Measurements from ENCODE around the gene OXTR. TPM values are rescaled to one million over a fixed set of nuclear protein-coding genes. Genes with fewer than 3 reads are reported as not detected.

Gene OXTR
- total RNA-seq, 1 experiment from 2014 or later: 3.6 TPM

- TF ChIP-seq TCF7 (CRISPR knock-in tag; IDR thresholded peaks at IDR 0.05; ENCODE audit: low read depth) (no peak), ZMAT4 (CRISPR knock-in tag; IDR thresholded peaks at IDR 0.05) (no peak), HMGA2 (CRISPR knock-in tag; IDR thresholded peaks at IDR 0.05) (no peak), FOXP1 (CRISPR knock-in tag; IDR thresholded peaks at IDR 0.05; ENCODE audit: borderline replicate concordance) (no peak), FOXK1 (CRISPR knock-in tag; IDR thresholded peaks at IDR 0.05) (no peak), HMGXB4 (CRISPR knock-in tag; IDR thresholded peaks at IDR 0.05) (no peak), RELA (CRISPR knock-in tag; IDR thresholded peaks at IDR 0.05; ENCODE audit: borderline replicate concordance) (no peak)
Observed at GRCh38 chr3:8768364-8769087, 887 bp downstream of the OXTR start (continued).

- Mint-ChIP-seq H3K4me3 (peak overlapping the region; percentile 72), H3K36me3 (no peaks in the 10 kb centered on the region), H3K4me1 (peaks cover 38% of the 10 kb centered on the region), H3K27me3 (ENCODE audit: low read depth) (peaks cover 54% of the 10 kb centered on the region), H3K9me3 (no peaks in the 10 kb centered on the region), H3K27ac (no peak overlapping the region)
- ATAC-seq (peak; percentile 31), DNase-seq (ENCODE audit: low spot score) (peak; percentile 70)
- POLR2A ChIA-PET: no interaction called here
- CTCF ChIA-PET: interaction anchor here (0.9 to 3.5 kb wide), 9 partner anchors 11 to 207 kb away, joined by 3 to 52 read pairs (median 5); no protein-coding TSS in a partner anchor
- TF ChIP-seq HMGXB4 (CRISPR knock-in tag; IDR thresholded peaks at IDR 0.05) (no peak; the same call in 1 of the 2 replicates), CREM (CRISPR knock-in tag; IDR thresholded peaks at IDR 0.05) (peak; percentile 20; the same call in 1 of the 2 replicates), TCF7 (CRISPR knock-in tag; IDR thresholded peaks at IDR 0.05; ENCODE audit: low read depth) (0 out of 2 replicates have a peak, but pooled peaks have one; percentile 55), ZNF396 (CRISPR knock-in tag; IDR thresholded peaks at IDR 0.05; ENCODE audit: borderline replicate concordance) (no peak), ESRRA (CRISPR knock-in tag; IDR thresholded peaks at IDR 0.05; ENCODE audit: borderline replicate concordance) (0 out of 2 replicates have a peak, but pooled peaks have one; percentile 29), MLX (CRISPR knock-in tag; IDR thresholded peaks at IDR 0.05) (no peak), E2F4 (CRISPR knock-in tag; IDR thresholded peaks at IDR 0.05; ENCODE audit: borderline replicate concordance, low read depth) (no peak; the same call in 1 of the 2 replicates), ZNF121 (CRISPR knock-in tag; IDR thresholded peaks at IDR 0.05) (peak; percentile 50; the same call in 1 of the 2 replicates), HMGA2 (CRISPR knock-in tag; IDR thresholded peaks at IDR 0.05) (no peak), ZNF423 (CRISPR knock-in tag; IDR thresholded peaks at IDR 0.05) (0 out of 2 replicates have a peak, but pooled peaks have one; percentile 34), FOXP4 (CRISPR knock-in tag; IDR thresholded peaks at IDR 0.05) (peak; percentile 12; the same call in 1 of the 2 replicates), FOXP1 (CRISPR knock-in tag; IDR thresholded peaks at IDR 0.05; ENCODE audit: borderline replicate concordance) (peak; percentile 41; the same call in 1 of the 2 replicates), ZNF416 (CRISPR knock-in tag; IDR thresholded peaks at IDR 0.05) (no peak), RELA (CRISPR knock-in tag; IDR thresholded peaks at IDR 0.05; ENCODE audit: borderline replicate concordance) (0 out of 2 replicates have a peak, but pooled peaks have one; percentile 30), ZNF281 (CRISPR knock-in tag; IDR thresholded peaks at IDR 0.05) (no peak), NR2C2 (CRISPR knock-in tag; IDR thresholded peaks at IDR 0.05) (no peak), ZSCAN18 (CRISPR knock-in tag; IDR thresholded peaks at IDR 0.05) (no peak)
Observed at GRCh38 chr3:8767667-8768363, 1.6 kb downstream of the OXTR start.
